Endothelial cell of umbilical vein (primary cell): ENCODE data around the gene HOXB7. TPM values are rescaled to one million over a fixed set of nuclear protein-coding genes. Genes with fewer than 3 reads are reported as not detected.

Experiments used
- BruUV-seq: library from RNA; stranded (reverse); fragments of 400-500 nt; replicated peaks from 2 replicates; lab custom pipeline; 2021; lab: Mats Ljungman, UMichigan
- CTCF ChIA-PET: fragments of 300-600, 350-600 bp; sonication (Branson Sonifier 250); formaldehyde crosslinking; loops from one replicate; lab custom pipeline; 2021; ENCODE audit warnings: antibody characterized with exemption, inconsistent platforms; lab: Charles Lee
- POLR2A ChIA-PET: fragments of 300-600, 350-600 bp; sonication (Branson Sonifier 250); formaldehyde crosslinking; loops from one replicate; lab custom pipeline; 2021; ENCODE audit warnings: antibody characterized with exemption, inconsistent platforms; lab: Charles Lee
- DNase-seq: peaks from one replicate; pipeline ENCODE4 v3.0.0-alpha.2; 2011; ENCODE audit warnings: low read depth, low spot score
- FAIRE-seq: peaks from 2 replicates; lab custom pipeline; 2011; peaks lifted over from hg19 to GRCh38; lab: Jason Lieb, UNC
- H2AFZ ChIP-seq: 2 replicates; pipeline ENCODE4 v1.6.0; 2012; ENCODE audit warnings: low read depth, low read length, control low read depth, inconsistent platforms
- H3K27ac ChIP-seq: 2 replicates; pipeline ENCODE4 v1.5.1; 2011; ENCODE audit warnings: low read depth, mild to moderate bottlenecking, control low read depth, low read length, moderate library complexity; ENCODE audit not compliant: insufficient read depth
- H3K27me3 ChIP-seq, 2 experiments: 2 replicates each; pipeline versions ENCODE4 v1.6.0 to v1.6.1; 2011; ENCODE audit warnings: low read length in 2 of 2, mixed read lengths in 1 of 2; ENCODE audit not compliant: control insufficient read depth in 2 of 2, insufficient read depth in 2 of 2
- H3K36me3 ChIP-seq, 2 experiments: 2 replicates in 1 of 2; 3 replicates in 1 of 2; pipeline ENCODE4 v1.5.1; 2011; ENCODE audit warnings: low read length in 2 of 2, mild to moderate bottlenecking in 1 of 2, moderate library complexity in 1 of 2; ENCODE audit not compliant: control insufficient read depth in 2 of 2, insufficient read depth in 2 of 2; ENCODE audit errors: extremely low read depth in 1 of 2
- H3K4me1 ChIP-seq: 3 replicates; pipeline ENCODE4 v1.5.1; 2011; ENCODE audit warnings: mild to moderate bottlenecking, low read length; ENCODE audit not compliant: control insufficient read depth, insufficient read depth; ENCODE audit errors: extremely low read depth
- H3K4me2 ChIP-seq: 2 replicates; pipeline ENCODE4 v1.6.1; 2011; ENCODE audit warnings: low read length, control low read depth, mixed read lengths; ENCODE audit not compliant: insufficient read depth
- H3K4me3 ChIP-seq, 3 experiments: fragments of 200-600 bp in 1 of 3; sonication (generic), shearing (Covaris generic) in 1 of 3; replicated peaks in 1 of 3; 2 replicates each; pipeline ENCODE4 v1.5.1; 2011 to 2016; ENCODE audit warnings: control low read depth in 3 of 3, low read length in 3 of 3, mild to moderate bottlenecking in 2 of 3, inconsistent platforms in 1 of 3, low read depth in 1 of 3, moderate library complexity in 1 of 3; ENCODE audit not compliant: insufficient read depth in 1 of 3
- H3K79me2 ChIP-seq: 2 replicates; pipeline ENCODE4 v1.6.0; 2012; ENCODE audit warnings: low read length, inconsistent platforms; ENCODE audit not compliant: control insufficient read depth, insufficient read depth
- H3K9ac ChIP-seq: replicated peaks from 2 replicates; pipeline ENCODE3; 2011; ENCODE audit warnings: low read length, control low read depth; ENCODE audit not compliant: insufficient read depth; ENCODE audit errors: extremely low read depth
- H3K9me1 ChIP-seq: replicated peaks from 3 replicates; pipeline ENCODE4 v1.6.0; 2011; ENCODE audit warnings: mild to moderate bottlenecking, low read length; ENCODE audit not compliant: control insufficient read depth, insufficient read depth; ENCODE audit errors: extremely low read depth
- H3K9me3 ChIP-seq: replicated peaks from 2 replicates; pipeline ENCODE4 v1.5.1; 2012; ENCODE audit warnings: low read length, inconsistent platforms; ENCODE audit not compliant: control insufficient read depth, insufficient read depth
- H4K20me1 ChIP-seq: replicated peaks from 2 replicates; pipeline ENCODE3; 2011; ENCODE audit warnings: mild to moderate bottlenecking, low read length; ENCODE audit not compliant: control insufficient read depth, insufficient read depth; ENCODE audit errors: extremely low read depth
- FOS ChIP-seq: IDR thresholded peaks from 2 replicates; pipeline ENCODE4 v1.6.1; 2011; ENCODE audit warnings: mild to moderate bottlenecking, low read length, moderate library complexity, borderline replicate concordance; ENCODE audit not compliant: insufficient read depth
- GATA2 ChIP-seq: IDR thresholded peaks from 2 replicates; pipeline ENCODE4 v1.7.0; 2011; ENCODE audit warnings: low read depth, mild to moderate bottlenecking, moderate library complexity, mixed read lengths, low read length; ENCODE audit not compliant: insufficient read length, insufficient read depth
- JUN ChIP-seq: IDR thresholded peaks from 2 replicates; pipeline ENCODE4 v1.6.1; 2011; ENCODE audit warnings: borderline replicate concordance, low read depth; ENCODE audit not compliant: insufficient read length, insufficient read depth
- MAX ChIP-seq: IDR thresholded peaks from 2 replicates; pipeline ENCODE4 v1.6.1; 2011; ENCODE audit not compliant: insufficient read depth, insufficient read length
- MYC ChIP-seq: IDR thresholded peaks from one replicate; pipeline ENCODE4 v1.6.1; 2011; ENCODE audit warnings: mild to moderate bottlenecking, low read depth, low read length
- POLR2AphosphoS5 ChIP-seq: IDR thresholded peaks from 2 replicates; pipeline ENCODE4 v1.6.1; 2012; ENCODE audit warnings: low read depth, mild to moderate bottlenecking, control low read depth, low read length, moderate library complexity; ENCODE audit not compliant: insufficient read depth
- dilution Hi-C: fragments of 300-500 bp; cut with MboI; formaldehyde crosslinking; loops from one replicate; pipeline ENCODE4 v1.15.0; 2019; ENCODE audit warnings: low sequenced_read_pairs; ENCODE audit not compliant: extremely low pct_ligation_motif_present
- intact Hi-C: fragments of 100-400 bp; cut with micrococcal nuclease; formaldehyde crosslinking; loops from one replicate; pipeline ENCODE4 v1.10.0; 2022
- polyA plus RNA-seq, 4 experiments: library from polyadenylated mRNA; depleted of rRNA in 3 of 4; stranded (reverse) in 3 of 4; unstranded in 1 of 4; fragments of >200 nt; gene quantifications; 2 replicates each; pipeline versions ENCODE4 v1.2.1 to v1.2.3, GENCODE V29; 2011 to 2012; ENCODE audit warnings: missing spikeins in 1 of 4
- total RNA-seq: library from RNA; stranded (reverse); gene quantifications from 2 replicates; pipeline ENCODE4 v1.2.3, GENCODE V29; 2021
- TF ChIP-seq, protein P1 (sequence below), 2 donors: IDR thresholded peaks; 1 replicate in 1 of 2; 2 replicates in 1 of 2; pipeline ENCODE4 v1.5.1; 2011; ENCODE audit warnings: low read length in 2 of 2, mild to moderate bottlenecking in 2 of 2, moderate library complexity in 2 of 2, control low read depth in 1 of 2, inconsistent platforms in 1 of 2, low read depth in 1 of 2; ENCODE audit not compliant: insufficient read depth in 1 of 2; ENCODE audit errors: extremely low read depth in 1 of 2

The HOXB7 gene
- total and polyA plus RNA-seq, 2 donors (not counting 3 experiments of a cell fraction or from before 2014, with no cell fraction given): 23.5 to 24.5 TPM

- H3K27me3 ChIP-seq: no peaks in the 10 kb centered on the region
- FAIRE-seq (no peak), DNase-seq (no peak)
- TF ChIP-seq, protein P1, sequence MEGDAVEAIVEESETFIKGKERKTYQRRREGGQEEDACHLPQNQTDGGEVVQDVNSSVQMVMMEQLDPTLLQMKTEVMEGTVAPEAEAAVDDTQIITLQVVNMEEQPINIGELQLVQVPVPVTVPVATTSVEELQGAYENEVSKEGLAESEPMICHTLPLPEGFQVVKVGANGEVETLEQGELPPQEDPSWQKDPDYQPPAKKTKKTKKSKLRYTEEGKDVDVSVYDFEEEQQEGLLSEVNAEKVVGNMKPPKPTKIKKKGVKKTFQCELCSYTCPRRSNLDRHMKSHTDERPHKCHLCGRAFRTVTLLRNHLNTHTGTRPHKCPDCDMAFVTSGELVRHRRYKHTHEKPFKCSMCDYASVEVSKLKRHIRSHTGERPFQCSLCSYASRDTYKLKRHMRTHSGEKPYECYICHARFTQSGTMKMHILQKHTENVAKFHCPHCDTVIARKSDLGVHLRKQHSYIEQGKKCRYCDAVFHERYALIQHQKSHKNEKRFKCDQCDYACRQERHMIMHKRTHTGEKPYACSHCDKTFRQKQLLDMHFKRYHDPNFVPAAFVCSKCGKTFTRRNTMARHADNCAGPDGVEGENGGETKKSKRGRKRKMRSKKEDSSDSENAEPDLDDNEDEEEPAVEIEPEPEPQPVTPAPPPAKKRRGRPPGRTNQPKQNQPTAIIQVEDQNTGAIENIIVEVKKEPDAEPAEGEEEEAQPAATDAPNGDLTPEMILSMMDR (IDR thresholded peaks at IDR 0.05; ENCODE audit: extremely low read depth in 1 of 2, insufficient read depth in 1 of 2, low read depth in 1 of 2, low read length in 2 of 2): no peak
- TF ChIP-seq JUN (no peak), MYC (no peak), GATA2 (no peak), MAX (no peak), POLR2AphosphoS5 (no peak), FOS (no peak)
- H4K20me1 ChIP-seq: no peaks in the 10 kb centered on the region
- H3K27ac ChIP-seq: no peak overlapping the region
- no peaks in the 10 kb centered on the region for H3K9me1 ChIP-seq
- no peaks in the 10 kb centered on the region for H3K9me3 ChIP-seq
- peaks cover 3 to 11% of the 10 kb centered on the region in 2 experiments for H3K36me3 ChIP-seq
- POLR2A ChIA-PET: interaction anchor here (0.6 kb wide), 1 partner anchor 13 kb away, joined by 6 read pairs; no protein-coding TSS in a partner anchor
- CTCF ChIA-PET: interaction anchor here (0.6 to 4.2 kb wide), 20 partner anchors 20 to 377 kb away, joined by 3 to 31 read pairs (median 6); no protein-coding TSS in a partner anchor
- dilution Hi-C loops: no loop called here
- intact Hi-C loops: no loop called here
- H2AFZ ChIP-seq: no peak overlapping the region
- no peak overlapping the region for H3K9ac ChIP-seq
- no TSS peak for BruUV-seq
- peaks cover 29% of the 10 kb centered on the region for H3K79me2 ChIP-seq
- no peak overlapping the region for H3K4me3 ChIP-seq
- H3K4me2 ChIP-seq: no peak overlapping the region
- H3K4me1 ChIP-seq: peaks cover 30% of the 10 kb centered on the region
Observed at GRCh38 chr17:48592577-48592976, 18.2 kb downstream of the HOXB7 start.
